B cell (primary cell): Measurements from ENCODE around the gene SNCAIP.

Experiments
- EZH2 ChIP-seq: IDR thresholded peaks from 2 replicates; pipeline ENCODE4 v1.6.1; 2012; ENCODE audit warnings: borderline replicate concordance, low read depth, mild to moderate bottlenecking, moderate library complexity, low read length; ENCODE audit not compliant: insufficient read depth, poor library complexity, severe bottlenecking
- TF ChIP-seq, protein P1 (sequence below): fragments of 200-600 bp; IDR thresholded peaks from one replicate; pipeline ENCODE4 v1.8.0; 2022; ENCODE audit warnings: antibody characterized with exemption, mild to moderate bottlenecking

DNA sequence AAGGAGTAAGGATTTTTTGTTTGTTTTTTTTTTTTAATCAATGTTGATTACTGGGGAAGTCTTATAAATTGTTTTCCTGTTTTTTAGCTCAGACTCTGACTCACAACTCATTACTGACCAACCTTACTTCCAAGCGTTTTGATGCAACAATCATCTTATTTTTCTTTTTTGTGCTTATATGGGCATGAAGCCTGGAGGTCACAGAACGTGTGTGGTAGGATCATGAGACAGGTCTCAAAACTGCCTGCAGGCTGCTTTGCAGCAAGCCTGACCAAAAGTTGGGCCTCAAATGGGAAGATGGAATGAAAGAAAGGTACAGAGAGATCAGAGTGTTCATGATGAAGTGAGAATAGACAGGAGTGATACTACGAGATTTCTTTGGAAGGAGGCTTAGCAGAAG lies 38.5 kb downstream of the SNCAIP start:
- TF ChIP-seq, protein P1, sequence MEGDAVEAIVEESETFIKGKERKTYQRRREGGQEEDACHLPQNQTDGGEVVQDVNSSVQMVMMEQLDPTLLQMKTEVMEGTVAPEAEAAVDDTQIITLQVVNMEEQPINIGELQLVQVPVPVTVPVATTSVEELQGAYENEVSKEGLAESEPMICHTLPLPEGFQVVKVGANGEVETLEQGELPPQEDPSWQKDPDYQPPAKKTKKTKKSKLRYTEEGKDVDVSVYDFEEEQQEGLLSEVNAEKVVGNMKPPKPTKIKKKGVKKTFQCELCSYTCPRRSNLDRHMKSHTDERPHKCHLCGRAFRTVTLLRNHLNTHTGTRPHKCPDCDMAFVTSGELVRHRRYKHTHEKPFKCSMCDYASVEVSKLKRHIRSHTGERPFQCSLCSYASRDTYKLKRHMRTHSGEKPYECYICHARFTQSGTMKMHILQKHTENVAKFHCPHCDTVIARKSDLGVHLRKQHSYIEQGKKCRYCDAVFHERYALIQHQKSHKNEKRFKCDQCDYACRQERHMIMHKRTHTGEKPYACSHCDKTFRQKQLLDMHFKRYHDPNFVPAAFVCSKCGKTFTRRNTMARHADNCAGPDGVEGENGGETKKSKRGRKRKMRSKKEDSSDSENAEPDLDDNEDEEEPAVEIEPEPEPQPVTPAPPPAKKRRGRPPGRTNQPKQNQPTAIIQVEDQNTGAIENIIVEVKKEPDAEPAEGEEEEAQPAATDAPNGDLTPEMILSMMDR, result no peak
- TF ChIP-seq EZH2, result no peak
